PC-9 (cell line): Measurements from ENCODE around the gene DSG4.

Experiments used
- CTCF ChIP-seq: fragments of 200-600 bp; sonication (generic); conservative IDR thresholded peaks from 2 replicates; pipeline ENCODE4 v1.6.1; 2017; ENCODE audit warnings: mixed run types, antibody characterized with exemption, mild to moderate bottlenecking, moderate library complexity
- EZH2 ChIP-seq: fragments of 200-600 bp; sonication (generic); IDR thresholded peaks from 2 replicates; pipeline ENCODE4 v1.8.0; 2017; ENCODE audit warnings: antibody characterized with exemption, low read depth

DNA sequence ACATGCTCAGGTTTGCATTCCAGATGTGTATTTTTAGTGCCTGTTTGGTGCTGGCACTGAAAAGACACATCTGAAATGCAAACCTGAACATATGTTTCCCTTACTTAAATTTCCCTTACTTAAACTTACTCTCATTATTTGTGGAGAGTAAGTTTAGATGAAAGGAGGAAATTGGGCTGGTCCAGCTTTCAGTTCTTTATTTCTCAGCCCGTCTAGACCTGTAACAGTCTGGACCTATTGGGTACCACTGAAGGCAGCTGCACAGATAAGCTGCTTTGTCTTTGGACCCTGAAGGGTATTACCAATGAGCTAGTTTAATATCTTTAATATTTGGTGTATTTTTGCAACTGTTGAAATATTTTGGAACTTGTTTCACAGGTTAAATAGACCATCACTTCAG, 54.0 kb downstream of the DSG4 start:
- TF ChIP-seq CTCF (no peak), EZH2 (no peak)
